ENCODE results near the gene PSME1. TPM values are rescaled to one million over a fixed set of nuclear protein-coding genes. Genes with fewer than 3 reads are reported as not detected.

The PSME1 gene
- total RNA-seq, 2 donors from 2014 or later = 61.2 to 84.5 TPM

- no peak overlapping the region for H3K4me3 ChIP-seq
- H3K36me3 ChIP-seq = peaks cover 37% of the 10 kb centered on the region
- no peaks in the 10 kb centered on the region for H3K4me1 ChIP-seq (ENCODE audit: control insufficient read depth in 1 of 2, low read depth in 2 of 2)
- no peak for TF ChIP-seq CTCF (IDR thresholded peaks at IDR 0.05)
- H3K27me3 ChIP-seq (replicated peaks; ENCODE audit: insufficient read depth) = no peaks in the 10 kb centered on the region
- ATAC-seq (ENCODE audit: insufficient number of reproducible peaks, low FRiP score, low read depth) (no peak), DNase-seq (ENCODE audit: low spot score) (no peak)
- H3K27ac ChIP-seq = no peak overlapping the region
- H3K9me3 ChIP-seq = no peaks in the 10 kb centered on the region
Measured at GRCh38 chr14:24123424-24124417, 12.3 kb upstream of the PSME1 start.

GRCh38 chr14:24126939-24127338 is 9.1 kb upstream of the PSME1 start:
- TF ChIP-seq CTCF (IDR thresholded peaks at IDR 0.05) = no peak
- Histone ChIP-seq H3K4me3 (no peak overlapping the region), H3K9me3 (no peaks in the 10 kb centered on the region), H3K27me3 (replicated peaks; ENCODE audit: insufficient read depth) (no peaks in the 10 kb centered on the region), H3K4me1 (ENCODE audit: control insufficient read depth in 1 of 2, low read depth in 2 of 2) (no peaks in the 10 kb centered on the region), H3K27ac (no peak overlapping the region), H3K36me3 (peaks cover 11% of the 10 kb centered on the region)
- no peak for DNase-seq (ENCODE audit: low spot score)
- ATAC-seq (ENCODE audit: insufficient number of reproducible peaks, low FRiP score, low read depth) = no peak

GRCh38 chr14:24127673-24128072 is 8.3 kb upstream of the PSME1 start:
- Histone ChIP-seq H3K27me3 (replicated peaks; ENCODE audit: insufficient read depth) (no peaks in the 10 kb centered on the region), H3K4me1 (ENCODE audit: control insufficient read depth in 1 of 2, low read depth in 2 of 2) (no peaks in the 10 kb centered on the region), H3K9me3 (no peaks in the 10 kb centered on the region), H3K36me3 (peaks cover 7% of the 10 kb centered on the region), H3K27ac (no peak overlapping the region), H3K4me3 (no peak overlapping the region)
- DNase-seq (ENCODE audit: low spot score) (no peak), ATAC-seq (ENCODE audit: insufficient number of reproducible peaks, low FRiP score, low read depth) (no peak)
- TF ChIP-seq CTCF (IDR thresholded peaks at IDR 0.05) = no peak

- no peaks in the 10 kb centered on the region for H3K9me3 ChIP-seq
- ATAC-seq (ENCODE audit: insufficient number of reproducible peaks, low FRiP score, low read depth) = no peak
- H3K27ac ChIP-seq = no peak overlapping the region
- H3K4me3 ChIP-seq = no peak overlapping the region
- no peaks in the 10 kb centered on the region for H3K4me1 ChIP-seq (ENCODE audit: control insufficient read depth in 1 of 2, low read depth in 2 of 2)
- H3K27me3 ChIP-seq (replicated peaks; ENCODE audit: insufficient read depth) = no peaks in the 10 kb centered on the region
- TF ChIP-seq CTCF (IDR thresholded peaks at IDR 0.05) = no peak
- H3K36me3 ChIP-seq = no peaks in the 10 kb centered on the region
- DNase-seq (ENCODE audit: low spot score) = no peak
Measured at GRCh38 chr14:24129410-24129998, 6.5 kb upstream of the PSME1 start.

GRCh38 chr14:24130380-24130716 is 5.6 kb upstream of the PSME1 start, which contains the start of gene FITM1:
Gene FITM1, plus strand, starts transcription at chr14:24130659. Its CDS starts 905 bp downstream, at chr14:24131564.
- DNase-seq (ENCODE audit: low spot score) = no peak
- TF ChIP-seq CTCF (IDR thresholded peaks at IDR 0.05) = no peak
- Histone ChIP-seq H3K4me3 (no peak within 1 kb of the TSS), H3K36me3 (no peaks in the 10 kb centered on the region), H3K27ac (no peak within 1 kb of the TSS), H3K4me1 (ENCODE audit: control insufficient read depth in 1 of 2, low read depth in 2 of 2) (peaks cover 0 to 3% of the 10 kb centered on the region in 2 donors), H3K9me3 (no peaks in the 10 kb centered on the region), H3K27me3 (replicated peaks; ENCODE audit: insufficient read depth) (no peaks in the 10 kb centered on the region)
- ATAC-seq (ENCODE audit: insufficient number of reproducible peaks, low FRiP score, low read depth) = no peak
